ENCODE measurements around the gene GET3. TPM values are rescaled to one million over a fixed set of nuclear protein-coding genes. Genes with fewer than 3 reads are reported as not detected.
A peak's percentile ranks its signal among the peaks of the same experiment; 100 is the strongest.
"Not testable (repeated sequence)": the region's sequence is repeated elsewhere in the genome, so short reads cannot be mapped to it uniquely, and the experiment has no call there.

The GET3 gene
- total RNA-seq, 1 donor = 99.5 TPM

DNA sequence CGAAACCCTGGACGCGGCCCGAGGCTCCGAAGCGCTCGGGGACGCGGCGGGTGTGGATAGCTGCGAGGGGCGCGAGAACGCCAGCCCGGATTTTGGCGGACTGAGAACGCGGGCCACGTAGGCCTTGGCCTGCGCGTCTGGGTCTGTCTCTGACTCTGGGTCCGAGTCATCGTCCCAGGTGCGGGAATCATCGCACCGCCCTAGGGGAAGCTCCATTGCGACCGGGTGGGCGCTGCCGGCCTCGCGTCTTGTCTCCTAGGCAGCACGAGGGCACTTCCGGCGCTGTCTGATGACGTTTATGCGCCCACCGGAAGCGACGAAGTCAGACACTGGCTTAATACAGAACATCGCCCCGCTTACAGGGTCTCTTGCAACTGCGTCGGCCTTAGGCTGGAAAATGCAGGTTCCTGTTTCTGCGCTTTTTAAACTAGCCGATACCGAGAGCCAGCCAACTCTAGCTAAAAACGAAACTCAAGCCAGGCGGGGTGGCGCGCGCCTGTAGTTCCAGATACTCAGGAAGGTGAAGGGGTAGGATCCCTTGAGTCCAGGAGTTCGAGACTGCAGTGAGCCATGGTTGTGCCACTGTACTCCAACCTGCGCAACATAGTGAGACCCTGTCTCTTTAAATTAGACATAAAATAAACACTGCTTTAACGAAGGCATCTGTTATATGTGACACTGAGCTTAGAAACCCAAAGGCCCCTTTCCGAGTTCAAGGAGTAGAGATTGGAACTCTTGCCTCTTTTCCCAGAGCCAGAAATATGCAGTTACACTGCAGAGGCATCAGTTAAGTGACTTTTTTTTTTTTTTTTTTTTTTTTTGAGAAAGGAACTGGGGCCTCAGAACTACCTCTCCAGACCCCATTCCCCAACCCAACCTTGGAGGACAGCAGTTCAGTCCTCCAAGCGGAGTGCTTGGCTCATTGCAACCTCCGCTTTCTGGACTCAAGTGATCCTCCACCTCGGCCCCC is 40.6 kb upstream of the GET3 start, which contains the start of gene FBXW9:
Gene FBXW9, minus strand, starts transcription at position 266 of the 970 bp plus-strand sequence. Its CDS starts 50 bp downstream, at position 216.
- TF ChIP-seq, protein P1, sequence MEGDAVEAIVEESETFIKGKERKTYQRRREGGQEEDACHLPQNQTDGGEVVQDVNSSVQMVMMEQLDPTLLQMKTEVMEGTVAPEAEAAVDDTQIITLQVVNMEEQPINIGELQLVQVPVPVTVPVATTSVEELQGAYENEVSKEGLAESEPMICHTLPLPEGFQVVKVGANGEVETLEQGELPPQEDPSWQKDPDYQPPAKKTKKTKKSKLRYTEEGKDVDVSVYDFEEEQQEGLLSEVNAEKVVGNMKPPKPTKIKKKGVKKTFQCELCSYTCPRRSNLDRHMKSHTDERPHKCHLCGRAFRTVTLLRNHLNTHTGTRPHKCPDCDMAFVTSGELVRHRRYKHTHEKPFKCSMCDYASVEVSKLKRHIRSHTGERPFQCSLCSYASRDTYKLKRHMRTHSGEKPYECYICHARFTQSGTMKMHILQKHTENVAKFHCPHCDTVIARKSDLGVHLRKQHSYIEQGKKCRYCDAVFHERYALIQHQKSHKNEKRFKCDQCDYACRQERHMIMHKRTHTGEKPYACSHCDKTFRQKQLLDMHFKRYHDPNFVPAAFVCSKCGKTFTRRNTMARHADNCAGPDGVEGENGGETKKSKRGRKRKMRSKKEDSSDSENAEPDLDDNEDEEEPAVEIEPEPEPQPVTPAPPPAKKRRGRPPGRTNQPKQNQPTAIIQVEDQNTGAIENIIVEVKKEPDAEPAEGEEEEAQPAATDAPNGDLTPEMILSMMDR (IDR thresholded peaks at IDR 0.05; ENCODE audit: extremely low read depth, low read depth, low read length) = no peak
- H3K9me3 ChIP-seq (ENCODE audit: low read depth, low read length) = no peaks in the 10 kb centered on the region
- H4K20me1 ChIP-seq (ENCODE audit: insufficient read depth, low read length) = no peaks in the 10 kb centered on the region
- peak within 1 kb of the TSS; percentile 88 for H3K4me2 ChIP-seq (ENCODE audit: insufficient read depth, low read length)
- H2AFZ ChIP-seq (ENCODE audit: low read length) = peak within 1 kb of the TSS; percentile 83
- no peaks in the 10 kb centered on the region for H3K27me3 ChIP-seq (ENCODE audit: insufficient read depth, low read length)
- H3K4me3 ChIP-seq (ENCODE audit: insufficient read depth, low read length) = peak within 1 kb of the TSS; percentile 90
- DNase-seq (ENCODE audit: insufficient read length, low spot score, missing footprints) = peak; percentile 100
- H3K27ac ChIP-seq (ENCODE audit: low read depth, low read length) = peak within 1 kb of the TSS; percentile 67
- H3K79me2 ChIP-seq (ENCODE audit: insufficient read depth, low read length) = peaks cover 16% of the 10 kb centered on the region
- H3K4me1 ChIP-seq (ENCODE audit: insufficient read depth, low read length) = peaks cover 9% of the 10 kb centered on the region
- peaks cover 36% of the 10 kb centered on the region for H3K36me3 ChIP-seq (ENCODE audit: insufficient read depth, low read length)

DNA sequence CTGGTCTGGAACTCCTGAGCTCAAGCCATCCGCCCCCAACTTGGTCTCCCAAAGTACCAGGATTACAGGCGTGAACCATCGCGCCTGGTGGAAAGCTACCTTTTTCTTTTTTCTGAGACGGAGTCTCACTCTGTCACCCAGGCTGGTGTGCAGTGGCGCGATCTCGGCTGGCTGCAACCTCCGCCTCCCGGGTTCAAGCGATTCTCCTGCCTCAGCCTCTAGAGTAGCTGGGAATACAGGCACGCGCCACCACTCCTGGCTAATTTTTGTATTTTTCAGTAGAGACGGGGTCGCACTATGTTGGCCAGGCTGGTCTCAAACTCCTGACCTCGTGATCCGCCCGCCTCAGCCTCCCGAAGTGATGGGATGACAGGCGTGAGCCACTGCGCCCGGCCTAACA is 39.9 kb upstream of the GET3 start:
- not testable (repeated sequence) for DNase-seq (ENCODE audit: insufficient read length, low spot score, missing footprints); H3K9me3 ChIP-seq (ENCODE audit: low read depth, low read length); H2AFZ ChIP-seq (ENCODE audit: low read length); H3K4me1 ChIP-seq (ENCODE audit: insufficient read depth, low read length); H3K27me3 ChIP-seq (ENCODE audit: insufficient read depth, low read length); H4K20me1 ChIP-seq (ENCODE audit: insufficient read depth, low read length); H3K4me2 ChIP-seq (ENCODE audit: insufficient read depth, low read length); H3K27ac ChIP-seq (ENCODE audit: low read depth, low read length); H3K4me3 ChIP-seq (ENCODE audit: insufficient read depth, low read length)
- peaks cover 16% of the 10 kb centered on the region for H3K79me2 ChIP-seq (ENCODE audit: insufficient read depth, low read length)
- peaks cover 43% of the 10 kb centered on the region for H3K36me3 ChIP-seq (ENCODE audit: insufficient read depth, low read length)

GRCh38 chr19:12698138-12698537 is 39.2 kb upstream of the GET3 start:
- Histone ChIP-seq H3K27ac (ENCODE audit: low read depth, low read length) (no peak overlapping the region), H3K4me2 (ENCODE audit: insufficient read depth, low read length) (no peak overlapping the region), H3K27me3 (ENCODE audit: insufficient read depth, low read length) (no peaks in the 10 kb centered on the region), H3K79me2 (ENCODE audit: insufficient read depth, low read length) (peaks cover 16% of the 10 kb centered on the region), H3K36me3 (ENCODE audit: insufficient read depth, low read length) (peaks cover 44% of the 10 kb centered on the region), H3K4me1 (ENCODE audit: insufficient read depth, low read length) (peaks cover 9% of the 10 kb centered on the region), H2AFZ (ENCODE audit: low read length) (no peak overlapping the region), H3K9me3 (ENCODE audit: low read depth, low read length) (no peaks in the 10 kb centered on the region), H3K4me3 (ENCODE audit: insufficient read depth, low read length) (no peak overlapping the region), H4K20me1 (ENCODE audit: insufficient read depth, low read length) (no peaks in the 10 kb centered on the region)
- TF ChIP-seq, protein P1 (IDR thresholded peaks at IDR 0.05; ENCODE audit: extremely low read depth, low read depth, low read length) = no peak
- peak; percentile 64 for DNase-seq (ENCODE audit: insufficient read length, low spot score, missing footprints)

GRCh38 chr19:12701596-12702282 is 35.6 kb upstream of the GET3 start:
- Histone ChIP-seq H3K79me2 (ENCODE audit: insufficient read depth, low read length) (peaks cover 2% of the 10 kb centered on the region), H3K4me1 (ENCODE audit: insufficient read depth, low read length) (no peaks in the 10 kb centered on the region), H2AFZ (ENCODE audit: low read length) (no peak overlapping the region), H3K4me2 (ENCODE audit: insufficient read depth, low read length) (no peak overlapping the region), H3K4me3 (ENCODE audit: insufficient read depth, low read length) (no peak overlapping the region), H3K27me3 (ENCODE audit: insufficient read depth, low read length) (no peaks in the 10 kb centered on the region), H3K9me3 (ENCODE audit: low read depth, low read length) (no peaks in the 10 kb centered on the region), H3K36me3 (ENCODE audit: insufficient read depth, low read length) (peaks cover 79% of the 10 kb centered on the region), H3K27ac (ENCODE audit: low read depth, low read length) (no peak overlapping the region), H4K20me1 (ENCODE audit: insufficient read depth, low read length) (peaks cover 5% of the 10 kb centered on the region)
- peak; percentile 39 for DNase-seq (ENCODE audit: insufficient read length, low spot score, missing footprints)
- TF ChIP-seq, protein P1 (IDR thresholded peaks at IDR 0.05; ENCODE audit: extremely low read depth, low read depth, low read length) = no peak
